Measurements from ENCODE around the gene PAK1.

Gene PAK1

GRCh38 chr11:77322926-77323590, 150.8 kb downstream of the PAK1 start:
- H3K9me3 ChIP-seq (ENCODE audit: control insufficient read depth, low read length): no peaks in the 10 kb centered on the region
- DNase-seq (ENCODE audit: low read depth): no peak
- H3K36me3 ChIP-seq (ENCODE audit: control insufficient read depth, insufficient read depth, low read length, severe bottlenecking): peaks cover 6% of the 10 kb centered on the region
- no peak overlapping the region for H3K4me3 ChIP-seq (ENCODE audit: low read length)
- H3K27me3 ChIP-seq (replicated peaks; ENCODE audit: control insufficient read depth, insufficient read depth, low read length): no peaks in the 10 kb centered on the region
- H3K9ac ChIP-seq (ENCODE audit: low read length): no peak overlapping the region
- peaks cover 13% of the 10 kb centered on the region for H3K4me1 ChIP-seq (ENCODE audit: control insufficient read depth, insufficient read depth, low read length)

GRCh38 chr11:77322506-77322905, 151.4 kb downstream of the PAK1 start:
- peak; percentile 40 for DNase-seq (ENCODE audit: low read depth)
- Histone ChIP-seq H3K36me3 (ENCODE audit: control insufficient read depth, insufficient read depth, low read length, severe bottlenecking) (peaks cover 6% of the 10 kb centered on the region), H3K9ac (ENCODE audit: low read length) (no peak overlapping the region), H3K9me3 (ENCODE audit: control insufficient read depth, low read length) (no peaks in the 10 kb centered on the region), H3K4me3 (ENCODE audit: low read length) (no peak overlapping the region), H3K4me1 (ENCODE audit: control insufficient read depth, insufficient read depth, low read length) (peaks cover 13% of the 10 kb centered on the region), H3K27me3 (replicated peaks; ENCODE audit: control insufficient read depth, insufficient read depth, low read length) (no peaks in the 10 kb centered on the region)

GRCh38 chr11:77320351-77320750, 153.5 kb downstream of the PAK1 start:
- no peaks in the 10 kb centered on the region for H3K27me3 ChIP-seq (replicated peaks; ENCODE audit: control insufficient read depth, insufficient read depth, low read length)
- H3K4me1 ChIP-seq (ENCODE audit: control insufficient read depth, insufficient read depth, low read length): peaks cover 13% of the 10 kb centered on the region
- no peaks in the 10 kb centered on the region for H3K9me3 ChIP-seq (ENCODE audit: control insufficient read depth, low read length)
- H3K4me3 ChIP-seq (ENCODE audit: low read length): no peak overlapping the region
- H3K36me3 ChIP-seq (ENCODE audit: control insufficient read depth, insufficient read depth, low read length, severe bottlenecking): no peaks in the 10 kb centered on the region
- no peak for DNase-seq (ENCODE audit: low read depth)
- no peak overlapping the region for H3K9ac ChIP-seq (ENCODE audit: low read length)

- H3K9me3 ChIP-seq (ENCODE audit: control insufficient read depth, low read length): no peaks in the 10 kb centered on the region
- H3K4me3 ChIP-seq (ENCODE audit: low read length): no peak overlapping the region
- no peaks in the 10 kb centered on the region for H3K36me3 ChIP-seq (ENCODE audit: control insufficient read depth, insufficient read depth, low read length, severe bottlenecking)
- H3K9ac ChIP-seq (ENCODE audit: low read length): no peak overlapping the region
- peaks cover 13% of the 10 kb centered on the region for H3K4me1 ChIP-seq (ENCODE audit: control insufficient read depth, insufficient read depth, low read length)
- H3K27me3 ChIP-seq (replicated peaks; ENCODE audit: control insufficient read depth, insufficient read depth, low read length): no peaks in the 10 kb centered on the region
- no peak for DNase-seq (ENCODE audit: low read depth)
Observed at GRCh38 chr11:77318600-77318999, 155.3 kb downstream of the PAK1 start.

- Histone ChIP-seq H3K9me3 (ENCODE audit: control insufficient read depth, low read length) (no peaks in the 10 kb centered on the region), H3K9ac (ENCODE audit: low read length) (no peak overlapping the region), H3K4me1 (ENCODE audit: control insufficient read depth, insufficient read depth, low read length) (no peaks in the 10 kb centered on the region), H3K4me3 (ENCODE audit: low read length) (no peak overlapping the region), H3K27me3 (replicated peaks; ENCODE audit: control insufficient read depth, insufficient read depth, low read length) (no peaks in the 10 kb centered on the region), H3K36me3 (ENCODE audit: control insufficient read depth, insufficient read depth, low read length, severe bottlenecking) (no peaks in the 10 kb centered on the region)
- no peak for DNase-seq (ENCODE audit: low read depth)
Observed at GRCh38 chr11:77316733-77317342, 157.1 kb downstream of the PAK1 start.

GRCh38 chr11:77312107-77312506, 161.8 kb downstream of the PAK1 start:
- DNase-seq (ENCODE audit: low read depth): no peak
- Histone ChIP-seq H3K9ac (ENCODE audit: low read length) (no peak overlapping the region), H3K9me3 (ENCODE audit: control insufficient read depth, low read length) (no peaks in the 10 kb centered on the region), H3K27me3 (replicated peaks; ENCODE audit: control insufficient read depth, insufficient read depth, low read length) (no peaks in the 10 kb centered on the region), H3K4me1 (ENCODE audit: control insufficient read depth, insufficient read depth, low read length) (no peaks in the 10 kb centered on the region), H3K36me3 (ENCODE audit: control insufficient read depth, insufficient read depth, low read length, severe bottlenecking) (no peaks in the 10 kb centered on the region), H3K4me3 (ENCODE audit: low read length) (no peak overlapping the region)

- H3K4me1 ChIP-seq (ENCODE audit: control insufficient read depth, insufficient read depth, low read length): no peaks in the 10 kb centered on the region
- H3K9me3 ChIP-seq (ENCODE audit: control insufficient read depth, low read length): no peaks in the 10 kb centered on the region
- H3K9ac ChIP-seq (ENCODE audit: low read length): no peak overlapping the region
- no peak overlapping the region for H3K4me3 ChIP-seq (ENCODE audit: low read length)
- no peak for DNase-seq (ENCODE audit: low read depth)
- no peaks in the 10 kb centered on the region for H3K27me3 ChIP-seq (replicated peaks; ENCODE audit: control insufficient read depth, insufficient read depth, low read length)
- no peaks in the 10 kb centered on the region for H3K36me3 ChIP-seq (ENCODE audit: control insufficient read depth, insufficient read depth, low read length, severe bottlenecking)
Observed at GRCh38 chr11:77311701-77312100, 162.2 kb downstream of the PAK1 start.

GRCh38 chr11:77310721-77311120, 163.2 kb downstream of the PAK1 start:
- Histone ChIP-seq H3K27me3 (replicated peaks; ENCODE audit: control insufficient read depth, insufficient read depth, low read length) (no peaks in the 10 kb centered on the region), H3K4me3 (ENCODE audit: low read length) (no peak overlapping the region), H3K36me3 (ENCODE audit: control insufficient read depth, insufficient read depth, low read length, severe bottlenecking) (no peaks in the 10 kb centered on the region), H3K9ac (ENCODE audit: low read length) (no peak overlapping the region), H3K4me1 (ENCODE audit: control insufficient read depth, insufficient read depth, low read length) (no peaks in the 10 kb centered on the region), H3K9me3 (ENCODE audit: control insufficient read depth, low read length) (no peaks in the 10 kb centered on the region)
- DNase-seq (ENCODE audit: low read depth): no peak

GRCh38 chr11:77309401-77310085, 164.4 kb downstream of the PAK1 start:
- Histone ChIP-seq H3K4me1 (ENCODE audit: control insufficient read depth, insufficient read depth, low read length) (no peaks in the 10 kb centered on the region), H3K36me3 (ENCODE audit: control insufficient read depth, insufficient read depth, low read length, severe bottlenecking) (no peaks in the 10 kb centered on the region), H3K9ac (ENCODE audit: low read length) (no peak overlapping the region), H3K27me3 (replicated peaks; ENCODE audit: control insufficient read depth, insufficient read depth, low read length) (no peaks in the 10 kb centered on the region), H3K9me3 (ENCODE audit: control insufficient read depth, low read length) (no peaks in the 10 kb centered on the region), H3K4me3 (ENCODE audit: low read length) (no peak overlapping the region)
- no peak for DNase-seq (ENCODE audit: low read depth)

- Histone ChIP-seq H3K4me3 (ENCODE audit: low read length) (no peak overlapping the region), H3K9me3 (ENCODE audit: control insufficient read depth, low read length) (no peaks in the 10 kb centered on the region), H3K9ac (ENCODE audit: low read length) (no peak overlapping the region), H3K4me1 (ENCODE audit: control insufficient read depth, insufficient read depth, low read length) (no peaks in the 10 kb centered on the region), H3K27me3 (replicated peaks; ENCODE audit: control insufficient read depth, insufficient read depth, low read length) (no peaks in the 10 kb centered on the region), H3K36me3 (ENCODE audit: control insufficient read depth, insufficient read depth, low read length, severe bottlenecking) (no peaks in the 10 kb centered on the region)
- no peak for DNase-seq (ENCODE audit: low read depth)
Observed at GRCh38 chr11:77308838-77309237, 165.1 kb downstream of the PAK1 start.

- no peak overlapping the region for H3K4me3 ChIP-seq (ENCODE audit: low read length)
- H3K4me1 ChIP-seq (ENCODE audit: control insufficient read depth, insufficient read depth, low read length): no peaks in the 10 kb centered on the region
- H3K9ac ChIP-seq (ENCODE audit: low read length): no peak overlapping the region
- H3K27me3 ChIP-seq (replicated peaks; ENCODE audit: control insufficient read depth, insufficient read depth, low read length): no peaks in the 10 kb centered on the region
- no peaks in the 10 kb centered on the region for H3K36me3 ChIP-seq (ENCODE audit: control insufficient read depth, insufficient read depth, low read length, severe bottlenecking)
- DNase-seq (ENCODE audit: low read depth): no peak
- H3K9me3 ChIP-seq (ENCODE audit: control insufficient read depth, low read length): no peaks in the 10 kb centered on the region
Observed at GRCh38 chr11:77303328-77303727, 170.6 kb downstream of the PAK1 start.
